ENCODE measurements around the gene DAPK1.

- TF ChIP-seq CTCF (IDR thresholded peaks at IDR 0.05): no peak
- TF ChIP-seq POLR2A (IDR thresholded peaks at IDR 0.05): no peak
These were observed 107.4 kb downstream of the DAPK1 start for GRCh38 chr9:87604886-87605588.

Data from testis (tissue), 2 donors.